ENCODE results near the gene CNN3.
"Not testable (repeated sequence)": the region's sequence is repeated elsewhere in the genome, so short reads cannot be mapped to it uniquely, and the experiment has no call there.

Gene CNN3

DNA sequence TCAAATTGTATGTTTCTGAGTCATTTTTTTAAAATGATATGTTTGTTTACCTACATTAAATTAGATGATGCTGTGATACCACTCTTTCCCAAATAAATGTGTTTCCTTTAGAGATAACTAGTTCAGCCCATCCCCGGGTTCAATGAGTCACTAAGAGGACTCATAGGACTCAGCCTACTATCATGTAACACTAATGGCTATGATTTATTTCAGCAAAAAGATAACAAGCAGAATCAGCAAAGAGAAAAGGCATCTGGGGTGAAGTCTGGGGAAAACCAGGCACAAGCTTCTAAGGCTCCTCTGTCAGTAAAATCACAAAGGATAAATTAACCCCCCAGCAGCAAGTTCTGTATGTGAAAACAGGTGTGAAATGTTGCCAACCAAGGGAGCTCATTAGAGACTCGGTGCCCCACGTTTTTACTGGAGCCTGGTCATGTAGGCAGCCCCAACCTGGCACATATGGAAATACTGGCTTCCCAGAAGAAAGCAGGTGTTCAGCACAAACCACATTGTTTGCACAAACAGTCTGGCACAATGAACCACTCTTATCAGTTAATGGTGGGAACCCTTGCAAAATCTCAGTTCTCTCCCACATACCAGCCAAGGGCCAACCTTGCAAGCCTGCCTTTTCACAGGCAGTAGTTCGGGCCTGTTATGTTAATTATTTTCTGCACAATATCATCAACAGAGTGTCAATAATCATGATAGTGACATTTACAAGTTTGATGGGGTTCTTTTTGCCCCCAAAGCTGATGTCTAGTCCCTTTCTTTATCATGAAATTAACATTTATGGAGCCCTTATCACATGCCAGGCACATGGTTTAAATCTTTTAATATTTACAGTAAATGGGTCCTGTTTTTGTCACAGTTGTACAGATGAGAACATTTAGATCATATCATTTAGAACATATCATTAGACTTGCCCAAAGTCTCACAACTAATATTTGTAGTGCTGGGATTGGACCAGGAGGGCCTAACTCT, 23.1 kb upstream of the CNN3 start:
- no peak for DNase-seq (ENCODE audit: low spot score)

GRCh38 chr1:94947437-94947836, 20.5 kb upstream of the CNN3 start:
- no peak for DNase-seq (ENCODE audit: low spot score)

- DNase-seq (ENCODE audit: low spot score): no peak
These were observed 20.0 kb upstream of the CNN3 start for GRCh38 chr1:94946886-94947285.

- DNase-seq (ENCODE audit: low spot score): no peak
These were observed 15.5 kb upstream of the CNN3 start for GRCh38 chr1:94942171-94943128.

DNA sequence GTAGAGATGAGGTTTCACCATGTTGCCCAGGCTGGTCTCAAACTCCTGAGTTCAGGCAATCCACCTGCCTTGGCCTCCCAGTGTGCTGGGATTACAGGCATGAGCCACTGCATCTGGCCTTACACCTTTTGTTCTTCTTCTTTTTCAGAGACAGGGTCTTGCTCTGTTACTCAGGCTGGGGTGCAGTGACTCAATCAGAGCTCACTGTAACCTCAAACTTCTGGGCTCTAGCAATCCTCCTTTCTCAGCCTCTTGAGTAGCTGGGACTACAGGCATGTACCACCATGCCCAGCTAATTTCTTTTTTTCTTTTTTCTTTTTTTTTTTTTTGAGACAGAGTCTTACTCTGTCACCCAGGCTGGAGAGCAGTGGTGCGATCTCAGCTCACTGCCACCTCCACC, 14.6 kb upstream of the CNN3 start:
- not testable (repeated sequence) for DNase-seq (ENCODE audit: low spot score)

DNA sequence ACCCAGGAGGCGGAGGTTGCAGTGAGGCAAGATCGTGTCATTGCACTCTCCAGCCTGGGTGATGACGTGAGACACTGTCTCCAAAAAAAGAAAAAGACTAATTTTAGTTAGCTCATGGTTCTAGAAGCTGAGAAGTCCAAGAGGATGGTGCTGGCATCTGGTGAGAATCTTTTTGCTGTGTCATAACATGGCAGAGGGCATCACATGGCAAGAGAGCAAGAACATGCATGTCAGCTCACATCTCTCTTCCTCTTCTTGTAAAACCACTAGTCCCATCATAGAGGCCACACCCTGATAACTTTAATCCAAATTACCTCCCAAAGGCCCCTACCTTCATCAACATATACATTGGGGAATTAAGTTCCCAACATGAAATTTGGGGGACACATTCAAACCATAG, 13.8 kb upstream of the CNN3 start:
- DNase-seq (ENCODE audit: low spot score): no peak

DNA sequence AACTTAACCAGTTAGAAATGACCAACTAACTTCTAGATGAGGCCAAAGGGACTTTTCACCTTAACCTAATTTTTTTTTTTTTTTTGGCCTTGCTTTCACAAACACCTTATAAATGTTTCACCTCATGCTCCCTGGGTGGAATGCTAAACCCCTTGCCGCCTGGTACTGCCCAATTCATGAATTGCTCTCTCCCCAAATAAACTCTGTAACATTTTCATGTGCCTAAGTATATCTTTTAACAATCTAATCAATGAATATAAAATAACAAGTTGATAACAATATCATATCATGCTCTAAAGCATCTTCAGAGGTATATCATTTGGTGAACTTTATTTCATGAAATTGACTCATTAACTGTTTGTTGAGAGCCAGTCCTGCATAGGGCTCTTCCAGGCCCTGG, 10.9 kb upstream of the CNN3 start:
- no peak for DNase-seq (ENCODE audit: low spot score)

GRCh38 chr1:94936861-94937620, 10.1 kb upstream of the CNN3 start:
- DNase-seq (ENCODE audit: low spot score): no peak

DNA sequence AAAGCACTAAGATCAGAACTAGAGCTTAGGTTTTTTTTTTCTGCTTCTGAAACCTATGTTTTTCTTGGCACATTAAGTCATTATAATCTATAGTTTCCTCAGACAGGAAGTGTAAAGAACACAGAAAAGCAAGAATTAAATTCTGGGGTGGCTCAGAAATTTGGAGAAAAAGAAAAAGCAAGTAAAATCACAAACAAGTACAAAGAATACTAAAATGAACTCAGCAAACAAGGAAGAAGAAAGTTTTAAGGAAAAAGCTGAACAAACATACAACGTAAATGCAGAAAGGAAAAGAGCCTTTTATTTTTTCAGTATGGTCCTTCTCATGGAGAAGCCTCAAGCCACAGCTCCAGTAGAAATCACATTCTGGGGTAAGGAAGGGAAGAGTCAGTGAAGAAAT, 8.6 kb upstream of the CNN3 start:
- DNase-seq (ENCODE audit: low spot score): no peak

GRCh38 chr1:94935034-94935433, 8.1 kb upstream of the CNN3 start:
- DNase-seq (ENCODE audit: low spot score): no peak

GRCh38 chr1:94934551-94934950, 7.6 kb upstream of the CNN3 start:
- DNase-seq (ENCODE audit: low spot score): no peak

DNA sequence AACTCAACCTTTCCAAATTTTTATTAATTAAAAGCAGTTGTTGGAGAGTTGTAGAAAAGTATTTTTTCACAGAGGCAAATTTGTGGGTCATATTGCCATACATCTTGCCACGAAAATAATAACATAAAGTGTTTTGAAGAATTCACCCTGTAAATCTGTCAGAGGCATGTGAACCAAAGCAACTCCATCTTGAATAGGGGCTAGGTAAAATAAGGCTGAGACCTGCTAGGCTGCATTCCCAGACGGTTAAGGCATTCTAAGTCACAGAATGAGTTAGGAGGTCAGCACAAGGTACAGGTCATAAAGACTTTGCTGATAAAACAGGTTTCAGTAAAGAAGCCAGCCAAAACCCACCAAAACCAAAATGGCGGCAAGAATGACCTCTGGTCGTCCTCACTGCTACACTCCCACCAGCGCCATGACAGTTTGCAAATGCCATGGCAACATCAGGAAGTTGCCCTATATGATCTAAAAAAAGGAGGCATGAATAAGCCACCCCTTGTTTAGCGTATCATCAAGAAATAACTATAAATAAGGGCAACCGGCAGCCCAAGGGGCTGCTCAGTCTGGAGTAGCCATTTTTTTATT, 4.4 kb upstream of the CNN3 start:
- DNase-seq (ENCODE audit: low spot score): no peak

DNA sequence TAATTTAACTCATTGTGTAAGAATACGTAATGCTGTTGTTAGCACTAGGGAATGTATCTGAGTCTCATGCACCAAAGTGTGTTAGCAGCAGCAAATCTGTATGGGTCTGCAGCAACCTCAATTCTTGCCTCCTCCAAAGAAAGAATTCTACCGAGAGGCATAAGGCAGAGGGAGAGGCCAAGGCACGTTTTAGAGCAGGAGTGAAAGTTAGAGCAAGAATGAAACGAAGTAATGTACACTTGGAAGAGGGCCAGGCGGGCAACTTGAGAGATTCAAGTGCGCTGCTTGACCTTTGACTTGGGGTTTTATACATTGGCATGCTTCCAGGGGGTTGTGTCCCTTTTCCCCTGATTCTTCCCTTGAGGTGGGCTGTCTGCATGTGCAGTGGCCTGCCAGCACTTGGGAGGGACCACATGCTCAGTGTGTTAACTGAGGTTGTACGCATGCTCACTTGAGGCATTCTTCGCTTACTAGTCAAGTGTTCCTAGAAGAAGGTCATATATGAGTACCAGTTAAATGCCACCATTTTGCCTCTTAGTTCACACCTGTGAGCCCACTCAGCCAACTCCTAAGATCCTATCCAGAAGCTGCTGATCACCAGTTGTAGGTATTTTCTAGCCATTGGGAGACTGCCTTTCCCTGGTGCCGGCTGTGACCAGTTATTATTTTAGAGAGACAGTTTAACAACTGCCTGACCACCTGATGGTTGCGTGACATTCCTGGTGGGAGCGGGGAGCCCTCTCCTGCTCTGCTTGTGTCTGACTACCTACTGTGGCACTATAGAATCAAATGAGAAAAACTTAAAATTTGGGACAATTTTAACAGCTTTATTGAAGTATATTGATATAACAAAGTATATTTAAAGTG, 2.7 kb upstream of the CNN3 start:
- no peak for DNase-seq (ENCODE audit: low spot score)

- no peak for DNase-seq (ENCODE audit: low spot score)
These were observed 1.5 kb upstream of the CNN3 start for GRCh38 chr1:94928293-94928939.

DNA sequence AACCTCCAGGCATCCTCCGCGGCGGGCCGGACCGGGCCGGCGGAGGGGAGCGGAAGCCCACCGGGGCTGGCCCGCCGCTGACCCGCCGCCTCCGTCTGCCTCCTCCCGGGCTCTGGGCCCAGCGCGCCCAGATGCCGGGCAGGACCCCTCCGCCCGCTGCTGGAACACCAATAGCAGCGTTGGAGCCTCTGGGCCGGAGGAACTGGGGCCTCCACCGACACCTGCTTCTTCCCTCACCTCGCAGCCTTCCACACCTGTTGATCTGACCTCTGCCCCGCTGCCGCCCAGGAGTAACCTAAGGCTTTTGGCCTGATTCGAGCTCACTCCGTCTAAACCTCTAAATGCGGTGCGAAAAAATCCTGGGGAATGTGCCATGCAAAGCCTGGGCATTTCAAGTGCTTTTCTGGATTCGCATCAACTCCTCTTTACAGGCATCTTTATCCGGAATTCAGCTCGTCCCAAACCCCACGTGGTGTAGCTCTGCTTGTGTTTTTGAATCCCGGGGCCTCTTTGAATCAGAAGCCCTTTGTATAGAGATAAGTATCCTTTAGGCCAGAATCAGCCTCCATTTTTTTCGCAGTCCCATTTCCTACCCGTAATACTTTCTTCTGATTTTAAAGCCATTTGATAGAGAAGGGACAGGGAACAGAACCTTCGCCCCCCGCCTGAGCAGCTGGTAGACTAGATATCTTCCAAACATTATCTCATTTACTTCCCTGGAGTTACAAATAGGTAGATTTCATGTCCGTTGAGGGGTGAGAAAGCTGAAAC, 680 bp upstream of the CNN3 start:
- DNase-seq (ENCODE audit: low spot score): no peak

DNA sequence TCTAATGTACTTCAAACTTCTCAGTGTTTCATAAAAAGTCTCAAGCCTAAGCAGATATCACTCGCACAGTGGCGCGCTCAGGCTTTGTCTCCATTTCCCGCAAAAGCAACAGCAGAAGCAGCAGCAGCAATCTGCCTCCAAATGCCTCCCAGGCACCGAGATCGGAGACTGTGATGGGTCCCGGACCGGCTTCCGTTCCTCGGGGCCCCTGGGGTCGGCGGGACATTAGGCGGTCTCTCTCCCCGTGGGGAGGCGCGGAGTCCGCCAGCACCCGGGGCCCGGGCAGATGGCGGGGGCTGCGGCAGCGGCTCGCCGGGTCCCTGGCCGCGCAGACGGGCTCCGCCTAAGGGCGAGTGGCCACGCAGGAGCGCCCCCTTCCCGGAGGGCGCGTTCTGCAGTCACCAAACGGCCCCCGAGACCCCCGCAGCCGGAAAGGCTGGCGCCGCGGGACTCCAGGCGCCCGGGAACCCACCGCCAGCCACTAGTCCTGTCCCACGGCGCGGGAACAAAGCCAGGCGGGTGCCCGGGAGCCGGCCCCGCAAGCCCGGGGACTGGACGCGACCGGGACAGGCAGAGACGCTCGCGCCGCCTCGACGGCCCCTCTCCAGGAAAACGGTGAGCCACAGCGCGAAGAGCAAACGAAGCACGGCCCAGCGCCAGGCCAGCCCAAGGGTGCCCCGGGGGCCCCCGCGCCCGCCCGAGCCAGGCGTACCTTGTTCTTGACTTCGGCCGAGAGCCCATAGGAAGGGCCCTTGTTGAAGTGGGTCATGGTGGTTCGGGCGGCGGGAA, 590 bp downstream of the CNN3 start:
- peak; percentile 83 for DNase-seq (ENCODE audit: low spot score)

- DNase-seq (ENCODE audit: low spot score): peak; percentile 89
These were observed 1.3 kb downstream of the CNN3 start for GRCh38 chr1:94925561-94926125.

DNA sequence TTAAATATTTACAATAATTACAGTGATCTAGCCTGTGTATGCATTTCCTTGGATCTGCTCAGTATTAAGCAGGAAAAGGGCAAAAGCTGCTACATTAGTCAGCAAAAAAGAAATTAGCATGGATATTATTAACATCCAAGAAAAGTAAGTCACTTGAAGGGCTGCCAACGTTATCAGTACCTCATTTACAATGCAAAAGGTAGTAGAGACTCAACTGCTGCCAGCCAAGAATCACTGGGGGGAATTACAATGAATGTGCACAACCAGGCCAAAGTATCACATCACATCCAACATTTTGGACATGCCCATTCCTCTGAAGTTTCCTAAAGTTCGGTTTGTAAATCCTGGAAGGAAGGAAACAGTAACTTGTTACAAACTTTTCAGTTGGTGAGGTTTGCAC, 1.9 kb downstream of the CNN3 start:
- no peak for DNase-seq (ENCODE audit: low spot score)

Data from left forelimb (tissue), 1 donor.